ENCODE data around the gene NHS. TPM values are rescaled to one million over a fixed set of nuclear protein-coding genes. Genes with fewer than 3 reads are reported as not detected.

NHS gene
- total RNA-seq, 1 experiment from 2014 or later: 6.2 TPM

- Mint-ChIP-seq H3K36me3 (ENCODE audit: insufficient read depth, unreplicated experiment) (no peaks in the 10 kb centered on the region), H3K4me1 (ENCODE audit: insufficient read depth, unreplicated experiment) (peaks cover 29% of the 10 kb centered on the region), H3K27ac (ENCODE audit: low read depth, unreplicated experiment) (no peak overlapping the region), H3K4me3 (ENCODE audit: unreplicated experiment) (no peak overlapping the region), H3K9me3 (ENCODE audit: unreplicated experiment) (no peaks in the 10 kb centered on the region), H3K27me3 (ENCODE audit: insufficient read depth, unreplicated experiment) (peaks cover 56% of the 10 kb centered on the region)
- TF ChIP-seq, protein P1, sequence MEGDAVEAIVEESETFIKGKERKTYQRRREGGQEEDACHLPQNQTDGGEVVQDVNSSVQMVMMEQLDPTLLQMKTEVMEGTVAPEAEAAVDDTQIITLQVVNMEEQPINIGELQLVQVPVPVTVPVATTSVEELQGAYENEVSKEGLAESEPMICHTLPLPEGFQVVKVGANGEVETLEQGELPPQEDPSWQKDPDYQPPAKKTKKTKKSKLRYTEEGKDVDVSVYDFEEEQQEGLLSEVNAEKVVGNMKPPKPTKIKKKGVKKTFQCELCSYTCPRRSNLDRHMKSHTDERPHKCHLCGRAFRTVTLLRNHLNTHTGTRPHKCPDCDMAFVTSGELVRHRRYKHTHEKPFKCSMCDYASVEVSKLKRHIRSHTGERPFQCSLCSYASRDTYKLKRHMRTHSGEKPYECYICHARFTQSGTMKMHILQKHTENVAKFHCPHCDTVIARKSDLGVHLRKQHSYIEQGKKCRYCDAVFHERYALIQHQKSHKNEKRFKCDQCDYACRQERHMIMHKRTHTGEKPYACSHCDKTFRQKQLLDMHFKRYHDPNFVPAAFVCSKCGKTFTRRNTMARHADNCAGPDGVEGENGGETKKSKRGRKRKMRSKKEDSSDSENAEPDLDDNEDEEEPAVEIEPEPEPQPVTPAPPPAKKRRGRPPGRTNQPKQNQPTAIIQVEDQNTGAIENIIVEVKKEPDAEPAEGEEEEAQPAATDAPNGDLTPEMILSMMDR (IDR thresholded peaks at IDR 0.05; ENCODE audit: unreplicated experiment): no peak
- CTCF ChIA-PET: interaction anchor here (0.7 kb wide), 1 partner anchor 77 kb away, joined by 3 read pairs; no protein-coding TSS in a partner anchor
- DNase-seq (ENCODE audit: unreplicated experiment): no peak
- POLR2A ChIA-PET: no interaction called here
- BruUV-seq (replicated peaks): no TSS peak
- intact Hi-C loops (cut with micrococcal nuclease): no loop called here
Measured at GRCh38 chrX:17417372-17417771, 42.4 kb downstream of the NHS start.

DNA sequence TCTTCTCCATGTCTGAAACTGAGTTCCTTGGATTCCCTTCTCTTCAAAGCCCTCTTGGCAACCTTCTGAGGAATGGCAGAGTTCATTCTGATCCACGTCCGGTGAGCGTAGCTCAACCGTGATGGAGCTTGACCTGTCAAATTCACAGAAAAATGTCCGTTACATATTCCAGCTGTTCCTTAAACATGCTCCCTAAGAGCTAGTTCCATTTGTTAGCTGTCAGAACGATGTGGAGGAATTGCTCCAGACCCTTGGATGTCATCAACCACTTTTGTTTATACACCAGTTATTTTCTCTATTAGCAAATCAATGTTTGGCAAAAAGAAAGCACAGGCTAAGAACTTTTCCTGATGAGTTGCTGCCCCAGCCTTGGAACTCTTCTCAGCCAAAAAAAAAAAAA is 50.1 kb downstream of the NHS start:
- no peak for DNase-seq (ENCODE audit: unreplicated experiment)
- no TSS peak for BruUV-seq (replicated peaks)
- TF ChIP-seq, protein P1 (IDR thresholded peaks at IDR 0.05; ENCODE audit: unreplicated experiment): no peak
- Mint-ChIP-seq H3K4me1 (ENCODE audit: insufficient read depth, unreplicated experiment) (no peaks in the 10 kb centered on the region), H3K4me3 (ENCODE audit: unreplicated experiment) (no peak overlapping the region), H3K27ac (ENCODE audit: low read depth, unreplicated experiment) (no peak overlapping the region), H3K9me3 (ENCODE audit: unreplicated experiment) (no peaks in the 10 kb centered on the region), H3K36me3 (ENCODE audit: insufficient read depth, unreplicated experiment) (no peaks in the 10 kb centered on the region), H3K27me3 (ENCODE audit: insufficient read depth, unreplicated experiment) (peaks cover 19% of the 10 kb centered on the region)
- CTCF ChIA-PET: interaction anchor here (0.7 kb wide), 1 partner anchor 45 kb away, joined by 3 read pairs; no protein-coding TSS in a partner anchor
- POLR2A ChIA-PET: no interaction called here
- intact Hi-C loops (cut with micrococcal nuclease): no loop called here

DNA sequence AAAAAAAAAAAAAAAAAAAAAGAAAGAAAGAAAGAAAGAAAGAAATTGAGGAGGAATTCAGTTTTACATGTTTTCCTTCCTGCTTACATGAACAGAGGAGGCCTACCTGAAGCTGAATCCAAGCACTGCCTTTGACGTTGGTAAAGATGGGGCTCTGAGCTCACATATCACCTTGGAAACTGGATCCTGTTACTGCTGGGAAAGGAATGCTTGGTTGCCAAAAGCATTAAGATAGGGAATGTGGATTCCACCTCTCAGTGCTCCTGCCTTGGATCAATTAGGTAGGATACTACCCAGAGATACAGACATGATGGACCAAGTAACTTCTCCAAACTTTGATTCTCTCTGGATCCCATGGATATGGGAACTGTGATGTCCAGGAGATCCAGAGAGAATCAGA is 50.6 kb downstream of the NHS start:
- no peaks in the 10 kb centered on the region for H3K9me3 Mint-ChIP-seq (ENCODE audit: unreplicated experiment)
- H3K36me3 Mint-ChIP-seq (ENCODE audit: insufficient read depth, unreplicated experiment): no peaks in the 10 kb centered on the region
- no peaks in the 10 kb centered on the region for H3K4me1 Mint-ChIP-seq (ENCODE audit: insufficient read depth, unreplicated experiment)
- no TSS peak for BruUV-seq (replicated peaks)
- H3K4me3 Mint-ChIP-seq (ENCODE audit: unreplicated experiment): no peak overlapping the region
- intact Hi-C loops (cut with micrococcal nuclease): no loop called here
- TF ChIP-seq, protein P1 (IDR thresholded peaks at IDR 0.05; ENCODE audit: unreplicated experiment): no peak
- CTCF ChIA-PET: no interaction called here
- no peak for DNase-seq (ENCODE audit: unreplicated experiment)
- no peak overlapping the region for H3K27ac Mint-ChIP-seq (ENCODE audit: low read depth, unreplicated experiment)
- peaks cover 15% of the 10 kb centered on the region for H3K27me3 Mint-ChIP-seq (ENCODE audit: insufficient read depth, unreplicated experiment)
- POLR2A ChIA-PET: interaction anchor here (1.1 kb wide), 1 partner anchor 11 kb away, joined by 4 read pairs; no protein-coding TSS in a partner anchor

DNA sequence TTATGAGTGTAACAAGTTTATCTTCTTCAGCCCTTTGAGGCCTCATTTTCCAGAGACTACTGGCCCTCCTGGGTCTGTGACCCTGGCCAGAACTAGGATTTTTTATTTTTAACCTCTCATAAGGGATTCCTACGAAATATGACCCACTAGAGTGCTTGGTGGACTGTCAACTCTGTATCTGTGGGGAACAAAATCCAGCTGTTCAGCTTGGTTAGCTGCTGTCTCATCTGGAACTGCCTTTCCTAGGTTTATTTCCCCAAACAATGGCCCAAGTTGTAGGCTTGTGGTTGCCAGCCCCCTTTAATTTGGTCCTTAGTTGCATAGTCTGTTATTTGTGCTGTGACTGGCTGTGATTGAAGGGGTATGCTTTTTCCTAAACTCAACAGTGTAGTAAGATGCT is 56.2 kb downstream of the NHS start:
- ChIA-PET CTCF (no interaction called here), POLR2A (no interaction called here)
- H3K9me3 Mint-ChIP-seq (ENCODE audit: unreplicated experiment): no peaks in the 10 kb centered on the region
- DNase-seq (ENCODE audit: unreplicated experiment): no peak
- no peak overlapping the region for H3K27ac Mint-ChIP-seq (ENCODE audit: low read depth, unreplicated experiment)
- no peak overlapping the region for H3K4me3 Mint-ChIP-seq (ENCODE audit: unreplicated experiment)
- no peaks in the 10 kb centered on the region for H3K4me1 Mint-ChIP-seq (ENCODE audit: insufficient read depth, unreplicated experiment)
- H3K36me3 Mint-ChIP-seq (ENCODE audit: insufficient read depth, unreplicated experiment): no peaks in the 10 kb centered on the region
- H3K27me3 Mint-ChIP-seq (ENCODE audit: insufficient read depth, unreplicated experiment): peaks cover 30% of the 10 kb centered on the region
- TF ChIP-seq, protein P1 (IDR thresholded peaks at IDR 0.05; ENCODE audit: unreplicated experiment): no peak
- BruUV-seq (replicated peaks): no TSS peak
- intact Hi-C loops (cut with micrococcal nuclease): no loop called here
